Esophagus (tissue), 2 donors: ENCODE data around the gene FRMPD4. TPM values are rescaled to one million over a fixed set of nuclear protein-coding genes. Genes with fewer than 3 reads are reported as not detected.

ENCODE experiments used
- H3K27ac ChIP-seq, 2 donors: one replicate each; pipeline ENCODE4 v1.5.1; 2013; ENCODE audit warnings: low read depth in 2 of 2, mild to moderate bottlenecking in 2 of 2, inconsistent platforms in 1 of 2, low read length in 1 of 2, moderate library complexity in 1 of 2
- H3K27me3 ChIP-seq, 2 donors: one replicate each; pipeline ENCODE4 v1.6.1; 2013; ENCODE audit warnings: low read length in 2 of 2, control low read depth in 1 of 2, mild to moderate bottlenecking in 1 of 2; ENCODE audit not compliant: insufficient read depth in 2 of 2, control insufficient read depth in 1 of 2
- H3K36me3 ChIP-seq, 2 donors: one replicate each; pipeline ENCODE4 v1.6.1; 2013; ENCODE audit warnings: low read length in 1 of 2; ENCODE audit not compliant: control insufficient read depth in 2 of 2, insufficient read depth in 2 of 2
- H3K4me1 ChIP-seq, 2 donors: one replicate each; pipeline ENCODE4 v1.6.1; 2013; ENCODE audit warnings: low read length in 1 of 2; ENCODE audit not compliant: control insufficient read depth in 2 of 2, insufficient read depth in 2 of 2
- H3K4me3 ChIP-seq, 2 donors: one replicate each; pipeline ENCODE4 v1.5.1; 2013; ENCODE audit warnings: low read length in 2 of 2, mild to moderate bottlenecking in 2 of 2, low read depth in 1 of 2, moderate library complexity in 1 of 2
- H3K9me3 ChIP-seq, 2 donors: one replicate each; pipeline ENCODE4 v1.6.1; 2013; ENCODE audit warnings: mild to moderate bottlenecking in 2 of 2, low read depth in 1 of 2, low read length in 1 of 2, moderate library complexity in 1 of 2; ENCODE audit not compliant: control insufficient read depth in 2 of 2, insufficient read depth in 1 of 2
- WGBS, 2 donors: extraction: QIAGEN DNeasy Blood & Tissue Kit; methylation state at CpG; one replicate each; pipeline ENCODE4 v1.1.7; 2013; 5-methylcytosine and 5-hydroxymethylcytosine counted together
- polyA plus RNA-seq, 2 donors: library from polyadenylated mRNA; stranded (reverse); fragments of 200-250 nt; gene quantifications; one replicate each; pipeline ENCODE4 v1.2.3, GENCODE V29; 2013
- donor health status: healthy with polysubstance abuse.
- donor health status: Bipolar disorder and iron deficiency.

FRMPD4 gene
- polyA plus RNA-seq, 2 donors, result under 0.01 TPM; not detected in 1

GRCh38 chrX:12452268-12452667 lies 314.0 kb downstream of the FRMPD4 start:
- Histone ChIP-seq H3K9me3 (no peaks in the 10 kb centered on the region), H3K4me1 (no peaks in the 10 kb centered on the region), H3K27me3 (no peaks in the 10 kb centered on the region), H3K27ac (no peak overlapping the region), H3K36me3 (no peaks in the 10 kb centered on the region), H3K4me3 (no peak overlapping the region)
- 50 to 73% methylated on average over 2 of the region's 2 CpGs for WGBS, 2 donors

GRCh38 chrX:12460929-12461328 lies 322.7 kb downstream of the FRMPD4 start:
- H3K27me3 ChIP-seq, result no peaks in the 10 kb centered on the region
- H3K4me3 ChIP-seq, result no peak overlapping the region
- H3K27ac ChIP-seq, result no peak overlapping the region
- no peaks in the 10 kb centered on the region for H3K4me1 ChIP-seq
- no peaks in the 10 kb centered on the region for H3K36me3 ChIP-seq
- 68 to 84% methylated on average over 2 of the region's 2 CpGs for WGBS, 2 donors
- H3K9me3 ChIP-seq, result no peaks in the 10 kb centered on the region

GRCh38 chrX:12463052-12463451 lies 324.8 kb downstream of the FRMPD4 start:
- WGBS, 2 donors, result 82 to 92% methylated on average over 2 of the region's 2 CpGs
- Histone ChIP-seq H3K4me3 (no peak overlapping the region), H3K36me3 (no peaks in the 10 kb centered on the region), H3K27me3 (no peaks in the 10 kb centered on the region), H3K27ac (no peak overlapping the region), H3K9me3 (no peaks in the 10 kb centered on the region), H3K4me1 (no peaks in the 10 kb centered on the region)

GRCh38 chrX:12463873-12464272 lies 325.6 kb downstream of the FRMPD4 start:
- H3K4me1 ChIP-seq, result no peaks in the 10 kb centered on the region
- H3K4me3 ChIP-seq, result no peak overlapping the region
- WGBS, 2 donors, result 62 to 75% methylated on average over 2 of the region's 2 CpGs
- H3K27ac ChIP-seq, result no peak overlapping the region
- no peaks in the 10 kb centered on the region for H3K36me3 ChIP-seq
- no peaks in the 10 kb centered on the region for H3K9me3 ChIP-seq
- H3K27me3 ChIP-seq, result no peaks in the 10 kb centered on the region

- H3K27ac ChIP-seq, result no peak overlapping the region
- H3K36me3 ChIP-seq, result no peaks in the 10 kb centered on the region
- H3K4me3 ChIP-seq, result no peak overlapping the region
- 66 to 80% methylated on average over 1 of the region's 1 CpG for WGBS, 2 donors
- no peaks in the 10 kb centered on the region for H3K27me3 ChIP-seq
- H3K4me1 ChIP-seq, result no peaks in the 10 kb centered on the region
- no peaks in the 10 kb centered on the region for H3K9me3 ChIP-seq
Measured at GRCh38 chrX:12467321-12467720, 329.0 kb downstream of the FRMPD4 start.

GRCh38 chrX:12469296-12469695 lies 331.0 kb downstream of the FRMPD4 start:
- Histone ChIP-seq H3K27me3 (no peaks in the 10 kb centered on the region), H3K9me3 (no peaks in the 10 kb centered on the region), H3K27ac (no peak overlapping the region), H3K36me3 (no peaks in the 10 kb centered on the region), H3K4me3 (no peak overlapping the region), H3K4me1 (no peaks in the 10 kb centered on the region)
- 67 to 76% methylated on average over 9 of the region's 9 CpGs for WGBS, 2 donors

GRCh38 chrX:12471061-12471460 lies 332.8 kb downstream of the FRMPD4 start:
- Histone ChIP-seq H3K27ac (no peak overlapping the region), H3K4me1 (no peaks in the 10 kb centered on the region), H3K9me3 (no peaks in the 10 kb centered on the region), H3K4me3 (no peak overlapping the region), H3K27me3 (no peaks in the 10 kb centered on the region), H3K36me3 (no peaks in the 10 kb centered on the region)
- 37 to 55% methylated on average over 2 of the region's 2 CpGs for WGBS, 2 donors

- 70 to 73% methylated on average over 3 of the region's 3 CpGs for WGBS, 2 donors
- Histone ChIP-seq H3K27ac (no peak overlapping the region), H3K36me3 (no peaks in the 10 kb centered on the region)
Measured at GRCh38 chrX:12480956-12481355, 342.7 kb downstream of the FRMPD4 start.

GRCh38 chrX:12488220-12488619 lies 349.9 kb downstream of the FRMPD4 start:
- H3K27ac ChIP-seq, result no peak overlapping the region
- no peaks in the 10 kb centered on the region for H3K4me1 ChIP-seq
- H3K27me3 ChIP-seq, result peaks cover 0 to 2% of the 10 kb centered on the region in 2 donors
- H3K4me3 ChIP-seq, result no peak overlapping the region
- H3K36me3 ChIP-seq, result no peaks in the 10 kb centered on the region
- no peaks in the 10 kb centered on the region for H3K9me3 ChIP-seq

More at GRCh38 chrX:12480956-12481355, 342.7 kb downstream of the FRMPD4 start:
- Histone ChIP-seq H3K4me1 (no peaks in the 10 kb centered on the region), H3K27me3 (no peaks in the 10 kb centered on the region), H3K4me3 (no peak overlapping the region), H3K9me3 (no peaks in the 10 kb centered on the region)

- 38 to 44% methylated on average over 2 of the region's 2 CpGs for WGBS, 2 donors
- H3K27me3 ChIP-seq, result peaks cover 0 to 2% of the 10 kb centered on the region in 2 donors
Measured at GRCh38 chrX:12488771-12489170, 350.5 kb downstream of the FRMPD4 start.

More at GRCh38 chrX:12488771-12489170, 350.5 kb downstream of the FRMPD4 start:
- no peaks in the 10 kb centered on the region for H3K4me1 ChIP-seq
- no peak overlapping the region for H3K4me3 ChIP-seq
- no peaks in the 10 kb centered on the region for H3K9me3 ChIP-seq
- no peaks in the 10 kb centered on the region for H3K36me3 ChIP-seq
- H3K27ac ChIP-seq, result no peak overlapping the region
